ENCODE results near the gene AIPL1.

AIPL1 gene

DNA sequence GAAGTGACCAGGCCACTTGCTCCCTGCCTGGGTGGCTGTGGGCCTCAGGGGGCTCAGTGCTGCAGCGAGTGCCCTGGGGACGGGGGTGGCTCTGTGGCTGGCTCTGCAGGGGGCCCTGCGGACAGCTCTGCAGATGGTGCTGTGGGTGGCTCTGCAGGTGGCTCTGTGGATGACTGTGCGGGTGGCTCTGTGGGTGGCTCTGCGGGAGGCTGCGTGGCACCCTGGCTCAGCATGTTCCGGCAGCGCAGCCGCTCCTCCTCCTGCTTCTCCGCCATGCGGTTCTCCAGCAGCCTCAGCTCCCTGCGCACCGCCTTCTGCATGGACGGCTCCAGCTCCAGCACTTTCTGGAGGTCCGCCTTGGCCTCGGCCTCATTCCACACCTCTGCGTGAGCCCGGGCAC, 9.5 kb downstream of the AIPL1 start:
- ATAC-seq = no peak
- H3K36me3 Mint-ChIP-seq (ENCODE audit: low read depth) = peaks cover 3% of the 10 kb centered on the region
- no peak overlapping the region for H3K4me3 Mint-ChIP-seq
- peaks cover 20% of the 10 kb centered on the region for H3K4me1 Mint-ChIP-seq
- peaks cover 20% of the 10 kb centered on the region for H3K27me3 Mint-ChIP-seq
- DNase-seq = no peak
- H3K27ac Mint-ChIP-seq = no peak overlapping the region
- H3K9me3 Mint-ChIP-seq = peaks cover 6% of the 10 kb centered on the region

DNA sequence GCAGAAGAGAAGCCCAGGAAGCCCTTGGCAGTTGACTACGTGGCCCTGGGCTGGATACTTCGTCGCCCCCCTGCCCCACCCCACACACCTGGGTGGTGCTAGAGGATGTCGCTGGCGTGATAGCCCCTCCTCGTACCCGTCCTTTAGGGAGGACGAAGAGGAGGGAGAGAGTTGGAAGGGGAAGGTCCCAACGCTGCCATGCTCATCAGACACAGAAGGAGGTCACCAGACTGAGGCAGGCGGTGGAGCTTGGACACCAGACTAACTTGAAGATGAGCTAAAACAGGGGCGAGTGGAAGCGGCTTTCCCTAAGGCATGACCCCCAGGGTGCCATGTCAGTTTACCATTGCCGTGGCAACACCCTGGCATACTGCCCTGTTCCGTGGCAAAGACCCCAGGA, 11.0 kb downstream of the AIPL1 start:
- no peak overlapping the region for H3K27ac Mint-ChIP-seq
- H3K36me3 Mint-ChIP-seq (ENCODE audit: low read depth) = no peaks in the 10 kb centered on the region
- H3K27me3 Mint-ChIP-seq = peaks cover 19% of the 10 kb centered on the region
- no peak for DNase-seq
- H3K4me3 Mint-ChIP-seq = no peak overlapping the region
- H3K9me3 Mint-ChIP-seq = no peaks in the 10 kb centered on the region
- no peak for ATAC-seq
- peaks cover 20% of the 10 kb centered on the region for H3K4me1 Mint-ChIP-seq

DNA sequence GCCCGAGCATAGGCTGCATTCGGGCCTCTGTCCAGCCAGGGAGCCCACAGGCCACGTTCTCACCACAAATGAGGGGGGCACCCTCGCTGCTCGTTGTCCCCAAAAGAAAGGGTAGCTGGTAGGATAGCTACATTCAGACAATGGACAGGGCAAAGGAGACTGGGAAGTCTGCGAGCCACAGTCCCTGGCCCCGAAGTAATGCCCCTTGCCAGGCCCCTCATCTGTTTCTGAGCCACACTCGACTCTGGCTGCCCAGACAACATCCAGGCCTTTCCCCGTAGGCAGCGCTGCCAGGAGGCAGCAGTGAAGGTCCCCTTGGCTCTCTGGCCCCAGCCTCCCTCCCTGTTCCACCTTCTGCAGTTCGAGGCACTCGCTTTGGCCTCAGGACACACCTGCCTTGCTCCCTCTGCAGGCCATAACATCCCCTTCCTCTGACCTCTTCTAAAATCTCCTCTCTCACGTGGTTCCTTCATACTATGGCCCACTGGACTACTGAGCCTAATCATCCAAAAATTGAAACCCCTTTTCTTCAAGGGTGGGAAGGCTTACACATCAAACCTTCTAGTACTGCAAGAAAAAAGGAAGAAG, 12.2 kb downstream of the AIPL1 start:
- ATAC-seq (no peak), DNase-seq (no peak)
- no peak overlapping the region for H3K27ac Mint-ChIP-seq
- no peaks in the 10 kb centered on the region for H3K9me3 Mint-ChIP-seq
- no peaks in the 10 kb centered on the region for H3K36me3 Mint-ChIP-seq (ENCODE audit: low read depth)
- peaks cover 19% of the 10 kb centered on the region for H3K27me3 Mint-ChIP-seq
- peaks cover 11% of the 10 kb centered on the region for H3K4me1 Mint-ChIP-seq
- H3K4me3 Mint-ChIP-seq = no peak overlapping the region

DNA sequence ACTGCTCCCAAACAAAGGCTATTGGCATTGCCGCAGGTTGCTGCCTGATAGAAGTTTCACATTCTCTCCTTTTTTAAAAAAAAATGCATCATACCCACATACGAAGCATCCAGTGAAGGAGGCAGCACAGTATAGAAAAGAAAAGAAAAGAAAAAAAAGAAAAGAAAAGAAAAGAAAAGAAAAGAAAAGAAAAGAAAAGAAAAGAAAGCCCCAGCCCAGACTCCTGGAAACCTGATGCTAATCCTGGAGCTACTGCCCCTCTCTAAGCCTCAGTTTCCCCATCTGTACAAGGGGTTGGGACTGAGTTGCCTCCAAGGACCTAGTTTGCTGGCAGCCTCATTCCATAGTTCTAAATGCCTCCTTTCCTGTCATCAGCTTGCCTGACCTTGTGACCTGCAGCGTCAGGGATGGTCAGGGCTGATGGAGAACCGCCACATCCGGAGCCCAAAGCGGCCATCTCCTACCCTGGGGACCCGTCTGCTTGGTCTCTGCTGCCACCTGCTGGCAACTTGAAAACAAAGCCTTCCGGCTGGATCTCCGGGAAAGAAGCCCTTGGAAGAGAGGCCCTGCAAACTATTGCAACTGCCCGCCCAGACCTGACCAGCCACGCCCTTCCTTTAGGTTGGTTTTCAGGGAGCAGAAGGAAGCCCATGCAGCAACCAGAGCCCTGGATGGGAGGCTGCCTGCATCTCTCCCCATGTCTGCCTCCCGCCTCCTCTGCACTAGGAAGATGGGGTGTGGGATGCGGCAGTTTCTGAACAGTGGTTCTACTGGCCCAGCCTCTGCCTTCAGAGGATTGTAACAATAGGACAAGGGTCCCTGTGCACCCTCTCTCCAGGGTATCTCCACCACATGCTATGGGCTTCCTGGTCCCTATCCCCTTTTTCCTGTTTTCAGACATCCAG, 13.0 kb downstream of the AIPL1 start:
- Mint-ChIP-seq H3K27ac (no peak overlapping the region), H3K27me3 (peaks cover 19% of the 10 kb centered on the region), H3K4me3 (no peak overlapping the region), H3K9me3 (no peaks in the 10 kb centered on the region), H3K36me3 (ENCODE audit: low read depth) (no peaks in the 10 kb centered on the region), H3K4me1 (peaks cover 3% of the 10 kb centered on the region)
- ATAC-seq (peak; percentile 67), DNase-seq (peak; percentile 82)

DNA sequence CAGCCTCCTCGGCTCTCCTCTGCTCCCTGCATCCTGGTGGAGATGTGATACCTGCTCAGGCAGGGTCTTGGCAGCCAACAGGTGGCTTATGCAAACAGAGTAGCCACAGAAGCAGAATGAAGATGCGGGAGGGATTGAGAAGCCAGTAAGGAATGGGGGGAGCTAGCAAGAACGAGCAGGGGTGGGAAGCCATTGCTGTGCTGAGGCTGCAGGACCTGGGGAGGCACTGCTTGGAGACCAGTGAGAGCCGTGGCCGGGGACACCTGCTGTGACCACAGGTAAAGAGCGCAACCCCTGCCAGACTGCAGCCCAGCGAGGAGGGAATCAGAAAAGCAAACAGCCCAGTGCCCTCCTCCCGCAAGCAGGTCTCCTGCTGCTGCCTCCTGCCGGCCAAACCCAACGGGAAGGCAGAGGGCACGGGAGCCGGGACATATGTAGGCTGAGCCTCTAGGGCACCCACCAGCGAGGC, 14.7 kb downstream of the AIPL1 start:
- Mint-ChIP-seq H3K36me3 (ENCODE audit: low read depth) (no peaks in the 10 kb centered on the region), H3K4me3 (no peak overlapping the region), H3K9me3 (no peaks in the 10 kb centered on the region), H3K27ac (no peak overlapping the region), H3K4me1 (peaks cover 2% of the 10 kb centered on the region), H3K27me3 (peaks cover 16% of the 10 kb centered on the region)
- ATAC-seq = peak; percentile 38
- peak; percentile 28 for DNase-seq

DNA sequence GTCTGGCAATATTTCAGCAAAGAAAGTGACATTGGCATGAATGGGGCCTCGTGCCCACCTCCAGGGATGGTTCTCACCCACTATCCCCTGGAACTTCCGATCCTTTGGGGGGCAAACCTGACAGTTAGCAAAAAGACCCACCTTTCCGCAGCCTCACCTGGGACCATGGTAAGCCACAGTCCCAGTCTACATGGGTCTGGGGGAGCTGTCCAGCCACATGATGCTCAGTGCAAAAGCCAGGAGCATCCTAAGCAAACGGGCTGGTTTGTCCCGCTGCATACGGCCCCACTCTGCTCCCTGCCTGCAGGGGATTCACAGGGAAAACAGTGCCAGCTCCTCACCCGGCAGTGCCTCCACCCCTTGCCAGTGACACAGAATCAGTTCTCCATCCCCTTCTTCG, 19.3 kb downstream of the AIPL1 start:
- Mint-ChIP-seq H3K27me3 (peaks cover 18% of the 10 kb centered on the region), H3K4me1 (no peaks in the 10 kb centered on the region), H3K27ac (no peak overlapping the region), H3K36me3 (ENCODE audit: low read depth) (no peaks in the 10 kb centered on the region), H3K4me3 (no peak overlapping the region), H3K9me3 (no peaks in the 10 kb centered on the region)
- ATAC-seq (no peak), DNase-seq (no peak)

DNA sequence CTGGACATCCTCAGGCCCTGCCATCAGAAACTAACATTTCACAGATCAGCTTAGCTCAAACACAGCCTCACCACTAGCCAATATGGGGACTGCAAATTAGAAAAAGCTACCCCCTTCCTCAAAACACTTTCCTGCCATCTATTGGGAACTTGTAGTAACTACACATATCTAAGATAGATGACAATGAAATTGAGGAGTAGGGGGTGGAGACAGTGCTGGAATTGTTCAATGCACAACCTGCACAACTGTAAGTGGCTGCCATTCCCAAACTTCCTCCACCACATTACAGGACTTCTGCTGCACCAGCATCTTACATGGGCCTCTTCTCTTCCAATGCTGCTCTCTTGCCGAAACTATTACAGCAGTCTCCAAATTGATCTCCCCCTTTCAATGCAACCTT, 21.9 kb downstream of the AIPL1 start:
- Mint-ChIP-seq H3K36me3 (ENCODE audit: low read depth) (no peaks in the 10 kb centered on the region), H3K9me3 (no peaks in the 10 kb centered on the region), H3K27ac (no peak overlapping the region), H3K4me3 (no peak overlapping the region), H3K4me1 (no peaks in the 10 kb centered on the region), H3K27me3 (peaks cover 17% of the 10 kb centered on the region)
- ATAC-seq (no peak), DNase-seq (no peak)

DNA sequence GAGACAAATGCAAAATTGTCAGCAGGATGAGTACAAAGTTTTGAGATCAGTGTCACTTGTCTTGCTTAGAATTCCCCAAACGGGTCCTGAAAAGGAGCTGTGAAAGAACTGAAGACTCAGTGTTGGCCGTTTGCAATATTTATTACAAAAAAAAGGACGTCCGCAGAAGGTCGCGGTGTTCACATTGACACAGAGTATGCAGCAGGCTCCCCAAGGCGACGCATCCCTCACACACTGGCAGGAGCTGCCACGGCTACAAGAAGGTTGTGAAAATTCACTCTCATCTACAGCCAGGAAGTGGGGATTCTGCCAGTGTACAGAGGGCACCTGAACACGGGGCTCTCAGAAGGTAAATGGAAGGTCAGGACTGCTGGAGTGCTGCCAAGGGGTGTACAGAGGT, 26.2 kb downstream of the AIPL1 start:
- H3K9me3 Mint-ChIP-seq = no peaks in the 10 kb centered on the region
- no peak overlapping the region for H3K27ac Mint-ChIP-seq
- peaks cover 32% of the 10 kb centered on the region for H3K27me3 Mint-ChIP-seq
- DNase-seq = no peak
- H3K36me3 Mint-ChIP-seq (ENCODE audit: low read depth) = no peaks in the 10 kb centered on the region
- ATAC-seq = no peak
- no peak overlapping the region for H3K4me3 Mint-ChIP-seq
- no peaks in the 10 kb centered on the region for H3K4me1 Mint-ChIP-seq

DNA sequence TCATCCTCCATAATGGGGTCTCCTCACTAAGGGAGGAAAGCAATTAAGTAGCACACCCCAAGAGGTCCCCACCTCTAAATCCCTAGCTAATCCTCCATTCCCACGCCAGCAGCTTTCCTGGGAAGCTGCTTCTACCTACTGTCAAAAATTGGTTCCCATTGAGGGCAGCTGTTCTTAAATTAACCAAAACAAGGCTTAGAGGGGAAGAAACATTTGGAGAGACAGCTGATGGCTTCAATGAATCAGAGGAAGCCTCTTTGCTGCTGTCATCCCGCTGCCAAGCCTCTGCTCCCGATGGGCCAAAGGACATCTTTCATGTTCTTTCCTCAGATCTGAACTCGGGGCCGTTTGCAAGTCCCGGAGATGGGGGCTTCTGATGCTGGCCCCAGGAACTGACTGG, 26.6 kb downstream of the AIPL1 start:
- H3K4me1 Mint-ChIP-seq = no peaks in the 10 kb centered on the region
- H3K27ac Mint-ChIP-seq = no peak overlapping the region
- H3K9me3 Mint-ChIP-seq = no peaks in the 10 kb centered on the region
- H3K27me3 Mint-ChIP-seq = peaks cover 32% of the 10 kb centered on the region
- no peaks in the 10 kb centered on the region for H3K36me3 Mint-ChIP-seq (ENCODE audit: low read depth)
- DNase-seq (no peak), ATAC-seq (no peak)
- no peak overlapping the region for H3K4me3 Mint-ChIP-seq

DNA sequence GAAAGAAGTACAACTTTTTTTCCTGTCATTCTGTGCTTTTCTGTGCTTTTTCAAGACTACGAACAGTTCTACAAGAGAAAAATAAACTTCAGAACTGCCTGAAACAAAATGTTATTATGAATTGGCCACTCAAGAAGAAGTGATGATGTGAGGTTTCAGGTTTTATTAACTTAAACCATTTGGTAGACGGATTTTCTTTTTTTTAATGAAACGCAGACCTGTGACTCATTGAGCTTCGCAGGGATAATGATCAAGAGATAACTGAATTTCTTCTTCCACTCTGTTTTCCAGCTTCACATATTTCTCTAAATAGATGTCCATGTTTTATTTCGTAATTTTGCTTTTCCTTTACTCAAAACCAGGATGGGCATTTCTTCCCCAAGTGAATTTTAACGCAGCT, 32.7 kb downstream of the AIPL1 start:
- Mint-ChIP-seq H3K27me3 (peaks cover 36% of the 10 kb centered on the region), H3K27ac (no peak overlapping the region), H3K9me3 (peaks cover 4% of the 10 kb centered on the region), H3K36me3 (ENCODE audit: low read depth) (no peaks in the 10 kb centered on the region), H3K4me1 (no peaks in the 10 kb centered on the region), H3K4me3 (no peak overlapping the region)
- DNase-seq (no peak), ATAC-seq (no peak)

DNA sequence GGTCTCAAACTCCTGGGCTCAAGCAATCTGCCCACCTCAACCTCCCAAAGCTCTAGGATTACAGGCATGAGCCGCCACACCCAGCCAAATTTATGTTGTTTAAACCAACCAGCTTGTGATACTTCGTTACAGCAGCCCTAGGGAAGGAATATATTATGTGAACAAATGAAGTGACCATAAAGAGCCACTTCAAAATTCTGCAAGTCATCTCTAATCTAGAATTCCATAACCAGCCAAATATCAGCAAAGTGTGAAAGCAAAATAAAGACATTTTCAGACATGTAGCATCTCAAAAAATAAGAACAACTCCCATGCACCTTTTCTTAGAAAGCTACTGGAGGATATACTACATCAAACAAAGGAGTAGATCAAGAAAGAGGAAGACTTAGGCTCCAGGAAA, 36.0 kb downstream of the AIPL1 start:
- H3K9me3 Mint-ChIP-seq = peaks cover 4% of the 10 kb centered on the region
- DNase-seq (no peak), ATAC-seq (no peak)
- H3K36me3 Mint-ChIP-seq (ENCODE audit: low read depth) = no peaks in the 10 kb centered on the region
- no peak overlapping the region for H3K4me3 Mint-ChIP-seq
- peaks cover 32% of the 10 kb centered on the region for H3K27me3 Mint-ChIP-seq
- no peaks in the 10 kb centered on the region for H3K4me1 Mint-ChIP-seq
- H3K27ac Mint-ChIP-seq = no peak overlapping the region

DNA sequence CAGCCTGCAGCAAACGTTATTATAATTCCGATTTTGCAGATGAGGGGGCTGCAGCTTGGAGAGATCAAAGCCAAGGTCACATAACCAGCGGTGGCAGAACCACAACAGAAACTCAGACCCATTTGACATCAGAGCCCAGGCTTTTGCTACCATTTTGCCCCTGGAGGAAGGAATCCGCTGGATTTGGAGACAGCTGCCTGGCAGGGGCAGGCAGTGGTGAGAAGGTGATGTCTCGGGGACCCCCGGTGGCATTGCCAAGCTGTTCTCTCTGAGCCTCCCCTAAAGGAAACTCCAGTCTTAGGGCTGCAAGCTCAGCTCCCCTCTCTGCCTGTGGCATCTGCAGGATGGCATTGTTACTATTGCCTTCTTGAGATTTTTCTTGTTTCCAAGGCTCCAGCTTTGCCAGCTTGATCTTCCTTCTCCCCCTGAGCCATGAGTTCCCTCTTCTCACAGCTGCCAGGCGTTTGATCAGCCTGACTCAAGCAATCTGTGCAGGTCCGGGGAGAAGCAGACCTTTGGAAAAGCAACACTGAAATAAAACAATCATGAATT, 40.8 kb downstream of the AIPL1 start:
- H3K4me3 Mint-ChIP-seq = no peak overlapping the region

DNA sequence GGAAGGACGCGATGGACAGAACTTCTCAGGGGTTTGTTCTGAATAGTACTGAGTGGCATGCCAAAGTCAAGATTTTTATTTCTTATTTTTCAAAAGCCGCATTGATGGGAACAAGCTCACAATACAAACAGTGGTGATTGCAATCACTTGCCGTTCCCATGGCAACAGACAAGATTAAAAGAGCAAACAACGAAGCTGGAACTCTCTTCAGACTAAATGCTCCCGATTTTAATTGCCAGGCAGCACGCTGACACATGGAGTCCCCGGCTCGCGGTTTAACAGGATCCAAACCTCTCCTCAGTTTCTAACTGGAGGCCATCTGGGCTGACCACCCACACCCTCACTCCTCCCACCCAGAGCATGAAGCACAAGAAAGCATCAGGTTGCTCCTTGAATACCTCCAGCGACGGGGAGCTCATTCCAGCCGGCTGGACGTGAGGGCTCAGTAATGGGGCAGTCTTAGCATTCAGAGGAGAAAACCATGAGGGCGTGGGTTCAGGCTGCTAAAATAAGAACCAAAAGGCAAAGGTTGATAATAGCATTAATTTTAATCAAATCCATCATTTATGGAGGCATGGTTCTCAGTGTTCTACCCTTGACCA, 41.5 kb downstream of the AIPL1 start:
- no peak overlapping the region for H3K27ac Mint-ChIP-seq

More for the DNA sequence above, 40.8 kb downstream of the AIPL1 start:
- DNase-seq = no peak
- Mint-ChIP-seq H3K4me1 (no peaks in the 10 kb centered on the region), H3K27me3 (peaks cover 37% of the 10 kb centered on the region), H3K9me3 (peaks cover 3% of the 10 kb centered on the region), H3K27ac (no peak overlapping the region), H3K36me3 (ENCODE audit: low read depth) (no peaks in the 10 kb centered on the region)
- ATAC-seq = no peak

DNA sequence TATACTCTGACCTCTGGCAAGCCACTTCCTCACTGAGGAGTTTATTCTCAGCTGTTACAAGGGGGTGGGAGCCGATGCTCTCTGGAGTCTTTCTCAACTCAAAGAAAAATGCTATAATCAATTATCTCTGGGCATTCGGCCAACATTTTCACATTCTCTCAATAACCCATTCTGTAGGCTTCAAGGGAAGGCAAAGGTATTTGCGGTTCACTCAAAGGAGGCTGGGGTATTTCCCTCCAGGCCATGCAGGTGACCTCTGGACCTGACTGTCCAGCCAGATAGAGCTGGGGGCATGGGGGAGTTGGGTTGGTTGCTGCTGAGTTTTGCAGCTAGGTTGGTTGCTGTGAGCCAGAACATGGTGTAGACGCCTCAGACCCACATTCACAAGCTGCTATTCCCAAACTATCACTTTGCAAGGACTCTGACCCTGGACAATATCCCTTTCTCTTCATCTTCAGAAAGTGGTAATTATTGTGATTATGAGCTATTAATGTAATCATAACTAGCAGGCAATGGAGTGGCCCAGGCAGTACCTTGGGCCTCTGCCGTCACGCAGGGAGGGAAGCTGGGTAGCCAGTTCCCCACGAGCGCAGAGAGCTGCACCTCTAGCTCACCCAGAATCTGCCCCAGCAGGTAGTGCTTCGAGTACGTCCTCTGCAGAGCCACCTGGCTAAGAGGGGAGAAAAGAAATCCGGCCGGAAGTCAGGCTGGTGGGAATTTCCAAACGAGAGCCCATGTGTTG, 42.1 kb downstream of the AIPL1 start:
- no peak for DNase-seq
- Mint-ChIP-seq H3K36me3 (ENCODE audit: low read depth) (no peaks in the 10 kb centered on the region), H3K9me3 (no peaks in the 10 kb centered on the region), H3K27me3 (peaks cover 29% of the 10 kb centered on the region), H3K4me3 (no peak overlapping the region), H3K4me1 (no peaks in the 10 kb centered on the region), H3K27ac (no peak overlapping the region)
- no peak for ATAC-seq

More for the DNA sequence above, 41.5 kb downstream of the AIPL1 start:
- H3K4me3 Mint-ChIP-seq = no peak overlapping the region
- DNase-seq (no peak), ATAC-seq (no peak)
- no peaks in the 10 kb centered on the region for H3K4me1 Mint-ChIP-seq
- no peaks in the 10 kb centered on the region for H3K9me3 Mint-ChIP-seq
- H3K36me3 Mint-ChIP-seq (ENCODE audit: low read depth) = no peaks in the 10 kb centered on the region
- peaks cover 33% of the 10 kb centered on the region for H3K27me3 Mint-ChIP-seq
